Endothelial cell of umbilical vein (primary cell): ENCODE measurements around the gene TEX264.

Experiments used
- EZH2 ChIP-seq: IDR thresholded peaks from 2 replicates; pipeline ENCODE4 v1.6.1; 2012; ENCODE audit warnings: borderline replicate concordance, low read depth, mild to moderate bottlenecking, moderate library complexity, low read length, inconsistent platforms; ENCODE audit not compliant: severe bottlenecking
- JUN ChIP-seq: IDR thresholded peaks from 2 replicates; pipeline ENCODE4 v1.6.1; 2011; ENCODE audit warnings: borderline replicate concordance, low read depth; ENCODE audit not compliant: insufficient read length, insufficient read depth
- MYC ChIP-seq: IDR thresholded peaks from one replicate; pipeline ENCODE4 v1.6.1; 2011; ENCODE audit warnings: mild to moderate bottlenecking, low read depth, low read length
- TF ChIP-seq, protein P1 (sequence below): IDR thresholded peaks from 2 replicates; pipeline ENCODE4 v1.6.1; 2011; ENCODE audit not compliant: insufficient read depth, insufficient read length
- TF ChIP-seq, protein P2 (sequence below), 2 donors: IDR thresholded peaks; 1 replicate in 1 of 2; 2 replicates in 1 of 2; pipeline ENCODE4 v1.5.1; 2011; ENCODE audit warnings: low read length in 2 of 2, mild to moderate bottlenecking in 2 of 2, moderate library complexity in 2 of 2, control low read depth in 1 of 2, inconsistent platforms in 1 of 2, low read depth in 1 of 2; ENCODE audit not compliant: insufficient read depth in 1 of 2; ENCODE audit errors: extremely low read depth in 1 of 2

GRCh38 chr3:51687431-51688205 lies 16.6 kb downstream of the TEX264 start:
- TF ChIP-seq, protein P1, sequence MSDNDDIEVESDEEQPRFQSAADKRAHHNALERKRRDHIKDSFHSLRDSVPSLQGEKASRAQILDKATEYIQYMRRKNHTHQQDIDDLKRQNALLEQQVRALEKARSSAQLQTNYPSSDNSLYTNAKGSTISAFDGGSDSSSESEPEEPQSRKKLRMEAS = no peak
- no peak for TF ChIP-seq EZH2
- TF ChIP-seq, protein P2, sequence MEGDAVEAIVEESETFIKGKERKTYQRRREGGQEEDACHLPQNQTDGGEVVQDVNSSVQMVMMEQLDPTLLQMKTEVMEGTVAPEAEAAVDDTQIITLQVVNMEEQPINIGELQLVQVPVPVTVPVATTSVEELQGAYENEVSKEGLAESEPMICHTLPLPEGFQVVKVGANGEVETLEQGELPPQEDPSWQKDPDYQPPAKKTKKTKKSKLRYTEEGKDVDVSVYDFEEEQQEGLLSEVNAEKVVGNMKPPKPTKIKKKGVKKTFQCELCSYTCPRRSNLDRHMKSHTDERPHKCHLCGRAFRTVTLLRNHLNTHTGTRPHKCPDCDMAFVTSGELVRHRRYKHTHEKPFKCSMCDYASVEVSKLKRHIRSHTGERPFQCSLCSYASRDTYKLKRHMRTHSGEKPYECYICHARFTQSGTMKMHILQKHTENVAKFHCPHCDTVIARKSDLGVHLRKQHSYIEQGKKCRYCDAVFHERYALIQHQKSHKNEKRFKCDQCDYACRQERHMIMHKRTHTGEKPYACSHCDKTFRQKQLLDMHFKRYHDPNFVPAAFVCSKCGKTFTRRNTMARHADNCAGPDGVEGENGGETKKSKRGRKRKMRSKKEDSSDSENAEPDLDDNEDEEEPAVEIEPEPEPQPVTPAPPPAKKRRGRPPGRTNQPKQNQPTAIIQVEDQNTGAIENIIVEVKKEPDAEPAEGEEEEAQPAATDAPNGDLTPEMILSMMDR (IDR thresholded peaks at IDR 0.05; ENCODE audit: extremely low read depth in 1 of 2, insufficient read depth in 1 of 2, low read depth in 1 of 2, low read length in 2 of 2) = no peak
- no peak for TF ChIP-seq JUN
- TF ChIP-seq MYC = no peak
